Endodermal cell (in vitro differentiated cells): ENCODE data around the gene RNF212B. TPM values are rescaled to one million over a fixed set of nuclear protein-coding genes. Genes with fewer than 3 reads are reported as not detected.
A peak's percentile ranks its signal among the peaks of the same experiment; 100 is the strongest.

Experiments used
- DNase-seq: peaks from one replicate; pipeline ENCODE4 v3.0.0-alpha.2; 2017
- H3K27ac ChIP-seq: 2 replicates; pipeline ENCODE4 v1.5.1; 2013; ENCODE audit warnings: mild to moderate bottlenecking, low read depth, low read length, moderate library complexity
- H3K27me3 ChIP-seq: 2 replicates; pipeline ENCODE4 v1.6.1; 2013; ENCODE audit warnings: mild to moderate bottlenecking, low read length, moderate library complexity; ENCODE audit not compliant: insufficient read depth, control insufficient read depth, poor library complexity, severe bottlenecking
- H3K36me3 ChIP-seq: 2 replicates; pipeline ENCODE4 v1.7.0; 2013; ENCODE audit warnings: mild to moderate bottlenecking, low read length, moderate library complexity; ENCODE audit not compliant: control insufficient read depth, insufficient read depth
- H3K4me1 ChIP-seq: one replicate; pipeline ENCODE4 v1.7.0; 2013; ENCODE audit warnings: low read length; ENCODE audit not compliant: control insufficient read depth, insufficient read depth
- H3K4me3 ChIP-seq: 2 replicates; pipeline ENCODE4 v1.5.1; 2013; ENCODE audit warnings: mild to moderate bottlenecking, low read length, moderate library complexity
- H3K9ac ChIP-seq: 2 replicates; pipeline ENCODE4 v1.6.1; 2013; ENCODE audit warnings: mild to moderate bottlenecking, low read length, moderate library complexity; ENCODE audit not compliant: poor library complexity, severe bottlenecking; ENCODE audit errors: extremely low read depth
- H3K9me3 ChIP-seq: 2 replicates; pipeline ENCODE4 v1.6.1; 2013; ENCODE audit warnings: mild to moderate bottlenecking, low read length, moderate library complexity; ENCODE audit not compliant: control insufficient read depth
- H3K27ac Mint-ChIP-seq: 2 replicates; pipeline ENCODE4 v1.8.0; 2020; ENCODE audit warnings: mixed read lengths
- H3K27me3 Mint-ChIP-seq: 2 replicates; pipeline ENCODE4 v1.8.0; 2021; ENCODE audit warnings: mild to moderate bottlenecking, mixed read lengths; ENCODE audit not compliant: insufficient read depth
- H3K36me3 Mint-ChIP-seq: 2 replicates; pipeline ENCODE4 v1.8.0; 2020; ENCODE audit warnings: low read depth, mixed read lengths
- H3K4me1 Mint-ChIP-seq: 2 replicates; pipeline ENCODE4 v1.8.0; 2020; ENCODE audit warnings: mixed read lengths
- H3K4me3 Mint-ChIP-seq: 2 replicates; pipeline ENCODE4 v1.8.0; 2020; ENCODE audit warnings: mild to moderate bottlenecking, moderate library complexity, mixed read lengths
- H3K9me3 Mint-ChIP-seq: 2 replicates; pipeline ENCODE4 v1.8.0; 2020; ENCODE audit warnings: mild to moderate bottlenecking, mixed read lengths
- WGBS, 2 experiments: methylation state at CpG; one replicate each; pipeline versions ENCODE4 v1.1.5 to v1.1.7; 2013; ENCODE audit warnings: missing lambda C conversion rate in 2 of 2, mixed read lengths in 1 of 2; ENCODE audit not compliant: insufficient coverage in 1 of 2, insufficient read length in 1 of 2; 5-methylcytosine and 5-hydroxymethylcytosine counted together
- total RNA-seq, 2 donors: library from RNA; stranded (reverse); fragmentation: NEBNext Ultra II Directional in 1 of 2; extraction: Animal tissue kit (Norgen Biotek cat#: 25700) in 1 of 2; gene quantifications; 2 replicates in 1 of 2; 3 replicates in 1 of 2; pipeline ENCODE4 v1.2.1, GENCODE V29; 2021
- TF ChIP-seq, protein P1 (sequence below): fragments of 200-600 bp; sonication (generic); conservative IDR thresholded peaks from 2 replicates; pipeline ENCODE4 v1.5.0; 2021; ENCODE audit warnings: antibody characterized with exemption, mild to moderate bottlenecking

Gene RNF212B
- total RNA-seq, 2 donors from 2014 or later = not detected

DNA sequence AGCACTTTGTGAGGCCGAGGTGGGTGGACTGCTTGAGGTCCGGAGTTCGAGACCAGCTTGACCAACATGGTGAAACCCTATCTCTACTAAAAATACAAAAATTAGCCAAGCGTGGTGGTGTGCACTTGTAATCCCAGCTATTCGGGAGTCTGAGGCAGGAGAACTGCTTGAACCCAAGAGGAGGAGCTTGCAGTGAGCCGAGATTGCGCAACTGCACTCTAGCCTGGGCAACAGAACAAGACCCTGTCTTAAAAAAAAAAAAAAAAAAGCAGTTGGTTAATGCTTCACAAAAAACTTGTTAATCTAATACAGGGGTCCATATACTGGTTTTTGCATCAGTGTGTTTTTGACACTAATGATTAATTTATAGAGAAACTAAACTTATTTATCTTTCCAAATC lies 35.7 kb upstream of the RNF212B start:
- Mint-ChIP-seq H3K9me3 (no peaks in the 10 kb centered on the region), H3K27ac (no peak overlapping the region), H3K27me3 (no peaks in the 10 kb centered on the region), H3K4me1 (peaks cover 33% of the 10 kb centered on the region), H3K4me3 (no peak overlapping the region), H3K36me3 (no peaks in the 10 kb centered on the region)
- DNase-seq = no peak
- Histone ChIP-seq H3K4me1 (peaks cover 7% of the 10 kb centered on the region), H3K27ac (no peak overlapping the region), H3K36me3 (no peaks in the 10 kb centered on the region), H3K9ac (no peak overlapping the region), H3K4me3 (no peak overlapping the region), H3K27me3 (no peaks in the 10 kb centered on the region), H3K9me3 (no peaks in the 10 kb centered on the region)
- 89 to 95% methylated on average over 5 to 7 of the region's 7 CpGs for WGBS, 2 experiments
- TF ChIP-seq, protein P1, sequence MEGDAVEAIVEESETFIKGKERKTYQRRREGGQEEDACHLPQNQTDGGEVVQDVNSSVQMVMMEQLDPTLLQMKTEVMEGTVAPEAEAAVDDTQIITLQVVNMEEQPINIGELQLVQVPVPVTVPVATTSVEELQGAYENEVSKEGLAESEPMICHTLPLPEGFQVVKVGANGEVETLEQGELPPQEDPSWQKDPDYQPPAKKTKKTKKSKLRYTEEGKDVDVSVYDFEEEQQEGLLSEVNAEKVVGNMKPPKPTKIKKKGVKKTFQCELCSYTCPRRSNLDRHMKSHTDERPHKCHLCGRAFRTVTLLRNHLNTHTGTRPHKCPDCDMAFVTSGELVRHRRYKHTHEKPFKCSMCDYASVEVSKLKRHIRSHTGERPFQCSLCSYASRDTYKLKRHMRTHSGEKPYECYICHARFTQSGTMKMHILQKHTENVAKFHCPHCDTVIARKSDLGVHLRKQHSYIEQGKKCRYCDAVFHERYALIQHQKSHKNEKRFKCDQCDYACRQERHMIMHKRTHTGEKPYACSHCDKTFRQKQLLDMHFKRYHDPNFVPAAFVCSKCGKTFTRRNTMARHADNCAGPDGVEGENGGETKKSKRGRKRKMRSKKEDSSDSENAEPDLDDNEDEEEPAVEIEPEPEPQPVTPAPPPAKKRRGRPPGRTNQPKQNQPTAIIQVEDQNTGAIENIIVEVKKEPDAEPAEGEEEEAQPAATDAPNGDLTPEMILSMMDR = no peak

DNA sequence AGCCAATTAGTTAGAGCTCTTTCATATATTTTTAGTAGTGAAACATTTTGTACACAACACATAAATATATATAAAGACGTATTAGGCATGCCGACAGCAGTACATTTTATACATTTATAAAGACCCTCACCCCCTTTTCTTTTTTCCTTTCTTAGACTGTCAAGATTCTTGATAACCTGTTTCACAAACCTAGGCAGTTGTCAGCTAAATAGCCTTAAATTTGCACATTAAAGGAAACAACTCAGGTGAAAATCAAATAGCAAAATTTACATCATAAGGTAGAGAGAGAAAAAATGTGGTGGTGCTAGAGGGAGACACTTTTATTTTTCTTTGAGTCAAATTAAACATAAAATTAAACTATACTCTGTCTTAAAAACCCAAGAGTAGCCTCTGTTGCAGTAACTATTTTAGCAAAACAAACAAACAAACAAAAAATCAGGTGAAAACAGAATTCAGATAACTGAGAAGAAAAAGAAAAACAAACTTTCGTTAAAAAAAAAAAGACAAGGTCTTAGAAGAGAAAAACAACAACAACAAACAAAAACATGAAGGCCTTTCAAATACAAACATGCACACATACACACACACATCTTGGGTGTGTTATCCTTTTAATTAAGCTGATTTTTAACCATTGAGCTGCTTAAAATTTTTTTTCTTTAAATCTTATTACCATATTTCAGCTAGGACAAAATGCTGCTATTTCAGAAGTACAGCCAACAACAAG lies 31.2 kb upstream of the RNF212B start:
- Histone ChIP-seq H3K9ac (no peak overlapping the region), H3K4me1 (no peaks in the 10 kb centered on the region), H3K27ac (no peak overlapping the region), H3K27me3 (no peaks in the 10 kb centered on the region), H3K36me3 (no peaks in the 10 kb centered on the region), H3K4me3 (no peak overlapping the region), H3K9me3 (no peaks in the 10 kb centered on the region)
- H3K4me3 Mint-ChIP-seq = no peak overlapping the region
- WGBS, 2 experiments = 73 to 100% methylated on average over 1 to 3 of the region's 3 CpGs
- no peaks in the 10 kb centered on the region for H3K36me3 Mint-ChIP-seq
- DNase-seq = no peak
- peaks cover 20% of the 10 kb centered on the region for H3K4me1 Mint-ChIP-seq
- no peaks in the 10 kb centered on the region for H3K9me3 Mint-ChIP-seq
- no peaks in the 10 kb centered on the region for H3K27me3 Mint-ChIP-seq
- peak overlapping the region; percentile 90 for H3K27ac Mint-ChIP-seq
- TF ChIP-seq, protein P1 = no peak

DNA sequence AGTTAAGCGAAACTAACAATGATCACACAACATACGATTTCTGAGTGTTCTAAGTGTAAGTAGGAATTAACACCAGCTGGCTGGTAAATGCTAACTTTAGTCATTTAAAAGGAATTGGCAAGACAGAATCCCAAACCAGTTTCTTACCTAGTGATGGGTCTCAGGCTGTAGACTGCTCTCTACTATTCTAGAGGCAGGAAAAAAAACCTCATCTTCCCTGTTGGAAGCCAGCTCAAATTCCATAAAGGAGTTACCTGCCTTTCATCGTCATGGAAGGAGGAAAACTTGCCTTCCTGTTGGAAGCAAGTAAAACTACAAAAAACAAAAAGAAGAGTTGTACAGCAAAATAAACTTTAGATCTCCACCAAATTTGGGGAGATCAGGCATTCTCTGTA lies 30.6 kb upstream of the RNF212B start:
- H3K4me1 Mint-ChIP-seq = peaks cover 20% of the 10 kb centered on the region
- no peak overlapping the region for H3K27ac ChIP-seq
- no peaks in the 10 kb centered on the region for H3K4me1 ChIP-seq
- H3K9me3 Mint-ChIP-seq = no peaks in the 10 kb centered on the region
- no peak overlapping the region for H3K9ac ChIP-seq
- no peaks in the 10 kb centered on the region for H3K27me3 Mint-ChIP-seq
- H3K9me3 ChIP-seq = no peaks in the 10 kb centered on the region
- WGBS, 2 experiments = 0 to 54% methylated on average over 1 to 3 of the region's 3 CpGs
- no peak overlapping the region for H3K4me3 ChIP-seq
- H3K27me3 ChIP-seq = no peaks in the 10 kb centered on the region
- no peak overlapping the region for H3K4me3 Mint-ChIP-seq
- no peak for DNase-seq
- H3K27ac Mint-ChIP-seq = peak overlapping the region; percentile 90
- TF ChIP-seq, protein P1 = no peak
- H3K36me3 Mint-ChIP-seq = no peaks in the 10 kb centered on the region
- H3K36me3 ChIP-seq = no peaks in the 10 kb centered on the region
